NT2/D1 (cell line): Measurements from ENCODE around the gene USB1.

Experiments
- DNase-seq: peaks from one replicate; pipeline ENCODE4 v3.0.0-alpha.2; 2011; ENCODE audit warnings: low read depth, low spot score
- H3K27me3 ChIP-seq: 2 replicates; pipeline ENCODE4 v1.6.0; 2011; ENCODE audit warnings: mild to moderate bottlenecking; ENCODE audit not compliant: insufficient read length, insufficient read depth
- H3K36me3 ChIP-seq: 2 replicates; pipeline ENCODE4 v1.6.1; 2011; ENCODE audit warnings: mild to moderate bottlenecking, low read length, mixed read lengths; ENCODE audit not compliant: insufficient read depth, insufficient read length
- H3K4me1 ChIP-seq: 2 replicates; pipeline ENCODE4 v1.5.1; 2011; ENCODE audit not compliant: insufficient read depth, insufficient read length
- H3K4me3 ChIP-seq: 2 replicates; pipeline ENCODE4 v1.5.1; 2011; ENCODE audit warnings: low read depth; ENCODE audit not compliant: insufficient read length
- H3K9ac ChIP-seq: 2 replicates; pipeline ENCODE4 v1.6.0; 2011; ENCODE audit warnings: low read depth; ENCODE audit not compliant: insufficient read length
- H3K9me3 ChIP-seq: 2 replicates; pipeline ENCODE4 v1.5.1; 2011; ENCODE audit warnings: mild to moderate bottlenecking, low read length; ENCODE audit not compliant: insufficient read depth
- SUZ12 ChIP-seq: IDR thresholded peaks from 2 replicates; pipeline ENCODE4 v1.6.1; 2011; ENCODE audit not compliant: insufficient read length, insufficient read depth; ENCODE audit errors: extremely low read depth
- YY1 ChIP-seq: IDR thresholded peaks from 2 replicates; pipeline ENCODE4 v1.6.1; 2011; ENCODE audit not compliant: insufficient read length, insufficient read depth
- ZNF274 ChIP-seq: IDR thresholded peaks from 2 replicates; pipeline ENCODE4 v1.6.1; 2011; ENCODE audit warnings: mild to moderate bottlenecking, low read depth, low read length

Gene USB1

DNA sequence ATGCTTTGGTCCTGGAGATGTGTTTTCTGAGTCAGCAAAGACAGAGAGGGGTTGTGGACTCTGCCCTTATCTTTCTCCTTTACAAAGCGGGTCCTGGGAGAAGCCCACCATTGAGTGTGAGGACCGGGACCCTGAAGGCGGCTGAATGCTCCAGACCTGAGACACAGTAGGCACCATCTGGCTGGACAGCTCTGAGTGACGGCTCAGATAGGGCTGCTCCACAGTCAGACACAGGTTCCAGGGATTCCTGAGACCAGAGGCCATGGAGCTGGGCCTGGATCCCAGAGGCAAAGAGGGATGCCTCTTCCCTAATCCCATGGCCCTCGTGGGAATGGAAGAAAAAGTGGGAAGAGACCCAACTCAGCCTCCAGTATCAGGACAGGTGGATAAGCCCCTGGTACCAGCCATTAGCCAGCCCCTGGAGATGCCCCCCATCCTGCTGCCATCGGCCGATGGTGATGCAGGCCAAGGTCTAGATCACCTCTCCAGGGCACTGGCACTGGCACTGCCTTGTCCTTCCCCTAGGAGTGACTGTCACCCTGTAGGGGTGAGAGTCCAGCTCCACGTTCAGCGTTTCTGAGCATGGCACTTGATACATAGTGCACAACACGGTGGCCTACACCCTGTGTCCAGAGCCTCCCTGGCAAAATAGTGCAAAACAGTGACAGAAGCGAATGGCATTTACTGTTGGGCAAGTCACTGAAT, 29.1 kb downstream of the USB1 start:
- no peaks in the 10 kb centered on the region for H3K9me3 ChIP-seq
- H3K36me3 ChIP-seq: peaks cover 28% of the 10 kb centered on the region
- H3K4me3 ChIP-seq: no peak overlapping the region
- no peak overlapping the region for H3K9ac ChIP-seq
- H3K27me3 ChIP-seq: no peaks in the 10 kb centered on the region
- DNase-seq: no peak
- H3K4me1 ChIP-seq: peaks cover 41% of the 10 kb centered on the region
- TF ChIP-seq ZNF274: no peak
- TF ChIP-seq YY1: no peak
- no peak for TF ChIP-seq SUZ12

DNA sequence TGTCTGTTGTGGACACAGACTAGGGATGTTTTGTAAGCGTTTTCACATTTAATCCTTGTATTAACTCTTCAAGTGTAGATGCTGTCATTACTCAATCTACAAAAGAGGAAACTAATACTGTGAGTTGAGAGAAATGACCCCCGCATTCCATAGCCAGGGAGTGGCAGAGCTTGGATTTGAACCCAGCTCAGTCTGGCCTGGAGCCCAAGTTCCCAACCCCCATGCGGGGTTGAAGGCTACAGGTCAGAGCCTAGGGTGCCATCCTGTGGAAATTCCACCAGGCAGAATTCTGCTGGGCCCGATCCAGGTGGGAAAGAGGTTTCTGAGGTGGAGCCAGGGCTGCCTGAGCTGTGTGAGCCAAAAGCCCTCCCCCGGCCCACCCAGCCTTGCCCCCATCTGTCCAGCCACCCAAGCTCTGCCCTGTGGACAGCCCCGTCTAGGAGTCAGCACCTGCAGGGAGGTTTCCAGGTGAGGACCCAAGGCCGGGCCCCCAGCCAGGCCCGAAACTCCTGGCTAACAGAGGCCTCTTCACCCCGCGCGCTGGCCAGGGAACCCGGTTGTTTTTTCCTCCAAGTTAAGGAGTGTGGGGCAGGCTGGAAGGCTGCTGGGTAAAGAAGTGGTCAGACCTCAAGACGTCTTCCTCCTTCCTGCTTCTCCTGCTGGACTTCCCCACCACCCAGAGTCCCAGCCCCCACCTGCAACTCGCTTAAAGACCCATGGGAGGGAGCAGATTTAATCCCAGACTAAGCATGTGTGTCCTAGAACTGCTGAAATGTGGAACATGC, 30.0 kb downstream of the USB1 start:
- no peaks in the 10 kb centered on the region for H3K9me3 ChIP-seq
- peak overlapping the region; percentile 28 for H3K9ac ChIP-seq
- H3K36me3 ChIP-seq: peaks cover 33% of the 10 kb centered on the region
- H3K4me1 ChIP-seq: peaks cover 41% of the 10 kb centered on the region
- no peak overlapping the region for H3K4me3 ChIP-seq
- no peaks in the 10 kb centered on the region for H3K27me3 ChIP-seq
- no peak for TF ChIP-seq YY1
- TF ChIP-seq SUZ12: no peak
- no peak for TF ChIP-seq ZNF274
- DNase-seq: no peak

DNA sequence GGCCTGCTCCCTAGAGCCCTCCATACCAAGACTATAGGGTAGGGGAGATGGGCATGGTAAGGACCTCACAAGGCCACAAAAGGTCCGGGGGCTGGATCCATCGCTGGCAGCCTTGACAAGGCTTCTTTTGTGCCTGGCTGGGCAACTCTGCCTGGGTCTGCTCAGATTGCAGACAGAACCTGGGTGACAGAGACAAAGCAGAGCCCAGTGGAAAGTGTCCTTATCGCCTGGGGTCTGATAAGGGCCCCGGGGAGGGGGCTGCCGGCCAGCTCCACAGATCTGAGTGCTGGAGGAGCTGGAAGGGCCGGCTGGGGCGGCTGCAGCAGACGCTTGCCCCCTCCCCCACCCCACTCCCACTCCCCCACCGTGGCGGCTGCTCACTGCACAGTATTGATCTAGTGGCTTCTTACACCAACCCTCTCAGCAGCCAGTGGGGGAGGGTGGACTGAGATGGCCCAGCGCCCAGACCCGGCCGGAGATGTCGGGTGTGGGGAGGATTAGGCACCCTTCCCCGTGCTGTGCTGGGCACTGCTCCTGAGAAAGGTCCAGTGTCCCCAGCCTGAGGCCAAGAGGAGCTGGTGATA, 31.6 kb downstream of the USB1 start:
- no peak for DNase-seq
- Histone ChIP-seq H3K36me3 (peaks cover 43% of the 10 kb centered on the region), H3K9me3 (no peaks in the 10 kb centered on the region), H3K4me3 (no peak overlapping the region), H3K9ac (peak overlapping the region; percentile 59), H3K27me3 (no peaks in the 10 kb centered on the region), H3K4me1 (peaks cover 40% of the 10 kb centered on the region)
- no peak for TF ChIP-seq ZNF274
- TF ChIP-seq YY1: no peak
- TF ChIP-seq SUZ12: no peak

- DNase-seq: no peak
- Histone ChIP-seq H3K36me3 (peaks cover 44% of the 10 kb centered on the region), H3K9me3 (no peaks in the 10 kb centered on the region), H3K4me1 (peaks cover 30% of the 10 kb centered on the region), H3K4me3 (no peak overlapping the region), H3K27me3 (no peaks in the 10 kb centered on the region), H3K9ac (peak overlapping the region; percentile 34)
- TF ChIP-seq YY1 (no peak), SUZ12 (no peak), ZNF274 (no peak)
Observed at GRCh38 chr16:58034128-58034685, 33.0 kb downstream of the USB1 start.

GRCh38 chr16:58034774-58035173, 33.6 kb downstream of the USB1 start:
- no peak for TF ChIP-seq SUZ12
- TF ChIP-seq YY1: no peak
- no peak for TF ChIP-seq ZNF274
- Histone ChIP-seq H3K36me3 (peaks cover 45% of the 10 kb centered on the region), H3K27me3 (no peaks in the 10 kb centered on the region), H3K4me3 (no peak overlapping the region), H3K9ac (no peak overlapping the region), H3K4me1 (peaks cover 29% of the 10 kb centered on the region), H3K9me3 (no peaks in the 10 kb centered on the region)
- no peak for DNase-seq

DNA sequence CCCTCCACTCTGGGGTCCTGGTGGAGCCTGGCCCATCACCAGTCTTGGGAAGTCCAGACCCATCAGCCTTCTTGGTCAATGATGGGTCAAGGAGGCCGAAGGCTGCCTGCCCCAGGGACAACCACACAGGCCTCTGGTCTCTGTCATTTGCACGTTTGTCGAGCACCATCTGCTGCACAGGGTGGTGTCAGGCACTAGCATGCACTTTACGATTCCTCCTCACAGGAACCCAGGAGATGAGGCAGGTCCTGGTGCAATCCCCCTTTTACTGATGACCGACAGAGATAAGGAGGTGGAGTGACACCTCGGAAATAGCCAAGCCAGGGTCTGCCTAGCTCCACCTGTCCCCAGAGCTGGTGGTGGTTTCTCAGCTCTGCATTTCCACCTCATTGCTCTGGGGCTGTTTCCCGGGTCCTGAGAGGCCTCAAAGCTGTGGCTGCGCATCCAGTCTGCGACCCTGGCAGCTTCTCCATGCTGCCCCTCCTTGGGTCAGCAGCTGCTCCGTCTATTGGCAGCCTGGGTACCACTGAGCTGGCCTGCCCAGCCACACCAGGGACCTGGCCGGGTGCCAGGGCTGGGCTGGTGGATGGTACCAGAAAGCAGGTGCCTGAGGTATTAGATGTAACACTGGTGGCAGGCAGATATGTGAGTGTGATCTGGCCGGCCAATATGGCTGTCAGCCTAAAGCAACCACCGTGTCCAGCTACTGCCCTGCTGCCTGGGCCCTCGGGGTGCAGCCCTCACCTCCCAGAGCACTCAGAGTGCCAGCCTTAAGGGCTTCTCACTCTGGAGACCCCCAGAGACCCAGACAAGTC, 34.4 kb downstream of the USB1 start:
- H3K4me1 ChIP-seq: peaks cover 25% of the 10 kb centered on the region
- peaks cover 46% of the 10 kb centered on the region for H3K36me3 ChIP-seq
- H3K27me3 ChIP-seq: no peaks in the 10 kb centered on the region
- H3K9me3 ChIP-seq: no peaks in the 10 kb centered on the region
- H3K9ac ChIP-seq: no peak overlapping the region
- DNase-seq: no peak
- TF ChIP-seq YY1 (no peak), SUZ12 (no peak), ZNF274 (no peak)
- no peak overlapping the region for H3K4me3 ChIP-seq
